Neuronal stem cell (in vitro differentiated cells): ENCODE measurements around the gene CCDC187. TPM values are rescaled to one million over a fixed set of nuclear protein-coding genes. Genes with fewer than 3 reads are reported as not detected.
"Not testable (repeated sequence)": the region's sequence is repeated elsewhere in the genome, so short reads cannot be mapped to it uniquely, and the experiment has no call there.

ENCODE experiments used
- DNase-seq: peaks from one replicate; pipeline ENCODE4 v3.0.0-alpha.2; 2013; ENCODE audit warnings: low spot score
- H2AFZ ChIP-seq: one replicate; pipeline ENCODE4 v1.6.1; 2013; ENCODE audit warnings: mild to moderate bottlenecking, low read length, inconsistent platforms
- H2AK5ac ChIP-seq: 2 replicates; pipeline ENCODE4 v1.6.1; 2013; ENCODE audit warnings: low read depth, mild to moderate bottlenecking, inconsistent platforms, low read length, moderate library complexity, mixed read lengths
- H2BK120ac ChIP-seq: 2 replicates; pipeline ENCODE4 v1.6.1; 2013; ENCODE audit warnings: low read depth, mild to moderate bottlenecking, inconsistent platforms, low read length, moderate library complexity, mixed read lengths
- H2BK12ac ChIP-seq: one replicate; pipeline ENCODE4 v1.6.1; 2013; ENCODE audit warnings: low read length, inconsistent platforms
- H2BK15ac ChIP-seq: 2 replicates; pipeline ENCODE4 v1.6.1; 2013; ENCODE audit warnings: mild to moderate bottlenecking, low read length, inconsistent platforms, mixed read lengths
- H2BK5ac ChIP-seq: one replicate; pipeline ENCODE4 v1.6.1; 2013; ENCODE audit warnings: inconsistent platforms, mild to moderate bottlenecking, low read length, moderate library complexity
- H3K14ac ChIP-seq: one replicate; pipeline ENCODE4 v1.6.1; 2013; ENCODE audit warnings: low read length, inconsistent platforms
- H3K18ac ChIP-seq: 2 replicates; pipeline ENCODE4 v1.6.1; 2013; ENCODE audit warnings: low read length, inconsistent platforms
- H3K23ac ChIP-seq: 2 replicates; pipeline ENCODE4 v1.6.1; 2013; ENCODE audit warnings: low read depth, mild to moderate bottlenecking, mixed read lengths, low read length, inconsistent platforms; ENCODE audit not compliant: poor library complexity
- H3K27ac ChIP-seq: replicated peaks from 3 replicates; pipeline ENCODE4 v1.5.1; 2013; ENCODE audit warnings: low read length, inconsistent platforms
- H3K27me3 ChIP-seq, 3 experiments: 2 replicates each; pipeline ENCODE4 v1.6.1; 2013; ENCODE audit warnings: low read length in 3 of 3, mild to moderate bottlenecking in 2 of 3, inconsistent platforms in 1 of 3, low read depth in 1 of 3, mixed read lengths in 1 of 3, moderate library complexity in 1 of 3; ENCODE audit not compliant: control insufficient read depth in 3 of 3, insufficient read depth in 3 of 3
- H3K36me3 ChIP-seq, 2 donors: replicated peaks in 1 of 2; 2 replicates each; pipeline ENCODE4 v1.6.1; 2013; ENCODE audit warnings: low read length in 2 of 2; ENCODE audit not compliant: control insufficient read depth in 2 of 2, insufficient read depth in 2 of 2
- H3K4ac ChIP-seq: 2 replicates; pipeline ENCODE4 v1.6.1; 2013; ENCODE audit warnings: inconsistent platforms, mild to moderate bottlenecking, low read length, moderate library complexity
- H3K4me1 ChIP-seq, 2 donors: 1 replicate in 1 of 2; 2 replicates in 1 of 2; pipeline ENCODE4 v1.6.1; 2013; ENCODE audit warnings: low read length in 2 of 2, low read depth in 1 of 2; ENCODE audit not compliant: control insufficient read depth in 2 of 2, insufficient read depth in 1 of 2
- H3K4me2 ChIP-seq: one replicate; pipeline ENCODE4 v1.6.1; 2013; ENCODE audit warnings: mild to moderate bottlenecking, low read length, inconsistent platforms; ENCODE audit not compliant: insufficient read depth, poor library complexity, severe bottlenecking
- H3K4me3 ChIP-seq, 2 donors: 2 replicates each; pipeline ENCODE4 v1.5.1; 2013; ENCODE audit warnings: low read length in 2 of 2, mild to moderate bottlenecking in 2 of 2, inconsistent platforms in 1 of 2, moderate library complexity in 1 of 2
- H3K79me1 ChIP-seq: one replicate; pipeline ENCODE4 v1.6.1; 2013; ENCODE audit warnings: low read depth, mild to moderate bottlenecking, inconsistent platforms, low read length, moderate library complexity
- H3K9ac ChIP-seq: one replicate; pipeline ENCODE4 v1.6.1; 2013; ENCODE audit warnings: mild to moderate bottlenecking, low read depth, low read length, inconsistent platforms; ENCODE audit not compliant: poor library complexity
- H3K9me3 ChIP-seq, 2 donors: replicated peaks in 1 of 2; 2 replicates each; pipeline versions ENCODE3 to v1.6.1; 2013; ENCODE audit warnings: low read length in 2 of 2, mild to moderate bottlenecking in 2 of 2, inconsistent platforms in 1 of 2, low read depth in 1 of 2, mixed read lengths in 1 of 2, moderate library complexity in 1 of 2; ENCODE audit not compliant: control insufficient read depth in 2 of 2, insufficient read depth in 1 of 2
- H4K8ac ChIP-seq: one replicate; pipeline ENCODE4 v1.6.1; 2013; ENCODE audit warnings: low read depth, mild to moderate bottlenecking, inconsistent platforms, low read length, moderate library complexity
- H4K91ac ChIP-seq: one replicate; pipeline ENCODE4 v1.6.1; 2013; ENCODE audit warnings: low read length, low read depth, mild to moderate bottlenecking, inconsistent platforms; ENCODE audit not compliant: poor library complexity
- WGBS, 2 donors: extraction: QIAGEN DNeasy Blood & Tissue Kit; methylation state at CpG; one replicate each; pipeline ENCODE4 v1.1.7; 2013; ENCODE audit warnings: missing lambda C conversion rate in 2 of 2, mixed read lengths in 1 of 2; ENCODE audit not compliant: insufficient read length in 2 of 2, insufficient replicate concordance in 1 of 2; ENCODE audit errors: extremely low coverage in 2 of 2; 5-methylcytosine and 5-hydroxymethylcytosine counted together
- polyA plus RNA-seq, 2 experiments: library from polyadenylated mRNA; stranded (reverse); fragments of 200-250 nt; gene quantifications; one replicate each; pipeline ENCODE4 v1.2.3, GENCODE V29; 2013

Gene CCDC187
- 0.08 TPM for polyA plus RNA-seq (2013, experiment 1 of 2)
- polyA plus RNA-seq (2013, experiment 2 of 2), result 0.08 TPM

DNA sequence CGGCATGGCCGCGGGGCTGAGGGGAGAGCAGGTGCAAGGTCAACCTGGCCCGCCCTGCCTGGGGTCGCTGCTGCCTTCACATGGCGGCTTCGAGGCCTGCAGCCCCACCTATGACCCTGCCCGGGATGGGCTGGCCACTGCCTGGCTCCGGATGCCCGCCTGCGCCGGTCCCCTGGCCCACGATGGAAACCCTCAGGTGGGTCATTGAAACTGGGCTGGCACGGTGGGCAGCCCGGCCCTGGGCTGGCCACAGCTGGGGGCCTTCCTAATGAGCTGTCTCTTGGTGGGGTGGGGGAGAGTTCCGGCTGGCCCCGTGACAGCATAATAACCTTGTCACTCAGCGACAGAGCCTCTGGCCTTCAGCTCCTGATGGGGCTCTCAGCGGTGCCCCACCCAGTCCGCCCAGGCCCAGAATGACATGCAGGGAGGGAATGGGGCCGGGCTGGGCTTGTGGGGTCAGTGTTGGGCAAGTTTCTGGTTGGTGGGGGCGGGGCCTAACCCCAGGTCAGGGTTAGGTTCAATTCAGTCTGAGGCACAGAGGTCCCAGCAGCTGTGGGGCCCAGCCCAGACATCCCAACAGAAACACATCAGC, at the start of gene CCDC187:
CCDC187 (minus strand) TSS at position 270 of the 592 bp plus-strand sequence; CDS start at position 6, 264 bp downstream.
- Histone ChIP-seq H2BK120ac (no peak within 1 kb of the TSS), H2BK12ac (peak within 1 kb of the TSS; percentile 58), H3K14ac (peak within 1 kb of the TSS; percentile 71), H4K91ac (no peak within 1 kb of the TSS), H3K36me3 (peaks cover 0 to 2% of the 10 kb centered on the region in 2 donors), H2AFZ (peak within 1 kb of the TSS; percentile 30), H3K9ac (no peak within 1 kb of the TSS), H3K4me2 (no peak within 1 kb of the TSS), H2BK15ac (peak within 1 kb of the TSS; percentile 52), H2AK5ac (peak within 1 kb of the TSS; percentile 90), H3K4ac (peak within 1 kb of the TSS; percentile 17), H3K4me3 (no peak within 1 kb of the TSS), H3K23ac (peak within 1 kb of the TSS; percentile 80), H3K4me1 (peaks cover 5 to 8% of the 10 kb centered on the region in 2 donors), H2BK5ac (peak within 1 kb of the TSS; percentile 87), H3K79me1 (no peaks in the 10 kb centered on the region), H3K27me3 (peaks cover 0 to 14% (median 3%) of the 10 kb centered on the region in 3 experiments), H4K8ac (no peak within 1 kb of the TSS), H3K9me3 (peaks cover 0 to 10% of the 10 kb centered on the region in 2 donors), H3K18ac (peak within 1 kb of the TSS; percentile 60), H3K27ac (no peak within 1 kb of the TSS)
- no peak for DNase-seq
- no CpG with 5 or more reads among the region's 22 CpGs for WGBS, 2 donors

DNA sequence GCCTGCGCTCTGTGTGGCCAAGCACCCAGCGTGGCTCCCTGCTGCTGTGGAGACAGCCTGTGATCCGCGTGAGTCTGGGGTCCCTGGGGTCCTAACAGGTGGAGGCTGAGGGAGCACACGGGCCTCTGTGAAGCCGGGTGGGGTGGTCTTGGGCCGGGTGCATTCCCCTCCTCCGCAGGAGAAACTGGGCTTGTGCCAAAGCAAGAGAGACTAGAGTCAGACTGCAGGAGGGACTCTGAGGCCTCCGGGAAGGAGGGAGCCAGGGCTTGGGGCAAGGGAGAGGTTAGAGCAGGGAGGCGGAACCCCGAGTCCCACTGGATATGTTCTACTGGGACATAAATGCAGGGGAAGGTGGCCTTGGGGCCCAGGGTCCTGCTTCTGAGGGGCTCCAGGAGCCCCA, 49.2 kb upstream of the CCDC187 start:
- H3K4me3 ChIP-seq, result no peak overlapping the region
- H4K8ac ChIP-seq, result no peak overlapping the region
- no peak overlapping the region for H4K91ac ChIP-seq
- H3K18ac ChIP-seq, result no peak overlapping the region
- no peak overlapping the region for H3K4me2 ChIP-seq
- peak overlapping the region; percentile 91 for H3K23ac ChIP-seq
- DNase-seq, result no peak
- peak overlapping the region; percentile 71 for H3K14ac ChIP-seq
- no peak overlapping the region for H3K9ac ChIP-seq
- WGBS, 2 donors, result no CpG with 5 or more reads among the region's 11 CpGs
- H3K79me1 ChIP-seq, result peaks cover 8% of the 10 kb centered on the region
- H3K4ac ChIP-seq, result no peak overlapping the region
- H2BK15ac ChIP-seq, result no peak overlapping the region
- H3K9me3 ChIP-seq, result no peaks in the 10 kb centered on the region
- H3K4me1 ChIP-seq, result no peaks in the 10 kb centered on the region
- no peak overlapping the region for H2BK5ac ChIP-seq
- no peak overlapping the region for H3K27ac ChIP-seq
- H2BK12ac ChIP-seq, result peak overlapping the region; percentile 58
- H3K36me3 ChIP-seq, result peaks cover 7 to 26% of the 10 kb centered on the region in 2 donors
- no peak overlapping the region for H2AFZ ChIP-seq
- H2BK120ac ChIP-seq, result no peak overlapping the region
- H2AK5ac ChIP-seq, result no peak overlapping the region
- H3K27me3 ChIP-seq, result no peaks in the 10 kb centered on the region

DNA sequence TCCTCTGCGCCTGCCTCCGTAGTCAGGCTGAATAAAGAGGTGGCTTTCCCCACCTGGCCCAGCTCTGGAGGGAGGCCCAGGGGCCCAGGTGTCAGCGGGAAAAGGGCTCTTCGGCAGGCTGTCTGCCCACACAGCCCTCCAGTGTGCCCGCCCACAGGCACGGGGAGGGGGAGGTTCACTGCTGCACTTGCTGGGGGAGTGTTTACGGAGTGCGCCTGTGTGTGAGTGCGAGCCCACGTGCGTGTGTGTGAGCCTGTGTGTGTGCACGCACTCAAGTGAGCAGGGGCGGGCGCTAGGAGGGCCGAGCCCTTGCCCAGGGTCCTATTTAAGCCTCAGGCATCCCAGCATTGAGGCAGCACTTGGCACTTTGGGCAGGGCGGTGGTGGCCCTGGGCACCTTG, 48.8 kb upstream of the CCDC187 start:
- Histone ChIP-seq H3K9me3 (no peaks in the 10 kb centered on the region), H3K4me3 (no peak overlapping the region), H3K14ac (peak overlapping the region; percentile 89), H3K36me3 (peaks cover 6 to 24% of the 10 kb centered on the region in 2 donors), H3K27ac (no peak overlapping the region), H2BK120ac (no peak overlapping the region), H3K18ac (peak overlapping the region; percentile 38), H3K4me1 (no peaks in the 10 kb centered on the region), H3K4ac (no peak overlapping the region), H3K4me2 (no peak overlapping the region), H2BK5ac (no peak overlapping the region), H2AFZ (no peak overlapping the region), H4K91ac (no peak overlapping the region), H2BK12ac (peak overlapping the region; percentile 58), H3K79me1 (peaks cover 8% of the 10 kb centered on the region), H3K9ac (no peak overlapping the region), H3K27me3 (no peaks in the 10 kb centered on the region), H2AK5ac (no peak overlapping the region), H2BK15ac (no peak overlapping the region), H3K23ac (peak overlapping the region; percentile 91), H4K8ac (no peak overlapping the region)
- WGBS, 2 donors, result no CpG with 5 or more reads among the region's 16 CpGs
- DNase-seq, result no peak

DNA sequence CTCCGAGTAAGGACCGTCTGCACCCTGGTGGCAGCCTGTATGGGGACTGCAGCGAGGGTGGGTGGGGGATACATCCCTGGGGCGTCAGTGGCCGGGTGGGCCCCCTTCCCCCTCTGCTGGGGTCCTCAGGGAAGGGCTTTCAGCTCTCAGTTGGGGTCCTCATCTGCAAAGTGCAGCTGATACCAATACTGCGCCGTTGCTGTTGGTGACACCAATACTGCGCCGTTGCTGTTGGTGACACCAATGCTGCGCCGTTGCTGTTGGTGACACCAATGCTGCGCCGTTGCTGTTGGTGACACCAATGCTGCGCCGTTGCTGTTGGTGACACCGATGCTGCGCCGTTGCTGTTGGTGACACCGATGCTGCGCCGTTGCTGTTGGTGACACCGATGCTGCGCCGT, 48.0 kb upstream of the CCDC187 start:
- not testable (repeated sequence) for H2BK120ac ChIP-seq, H2AFZ ChIP-seq, H4K8ac ChIP-seq, H2BK12ac ChIP-seq, H2AK5ac ChIP-seq, H2BK15ac ChIP-seq, H2BK5ac ChIP-seq, H3K27ac ChIP-seq, H4K91ac ChIP-seq, H3K4ac ChIP-seq, H3K18ac ChIP-seq, H3K27me3 ChIP-seq, H3K9me3 ChIP-seq, H3K14ac ChIP-seq, DNase-seq, H3K4me3 ChIP-seq, H3K4me2 ChIP-seq, H3K9ac ChIP-seq, H3K4me1 ChIP-seq
- no CpG with 5 or more reads among the region's 24 CpGs for WGBS, 2 donors
- Histone ChIP-seq H3K36me3 (peaks cover 5 to 15% of the 10 kb centered on the region in 2 donors), H3K79me1 (peaks cover 11% of the 10 kb centered on the region), H3K23ac (peak overlapping the region; percentile 25)
